ENCODE results near the gene RALGPS2. TPM values are rescaled to one million over a fixed set of nuclear protein-coding genes. Genes with fewer than 3 reads are reported as not detected.

Gene RALGPS2
- 28.6 and 37.7 TPM in 2 replicates for total RNA-seq

DNA sequence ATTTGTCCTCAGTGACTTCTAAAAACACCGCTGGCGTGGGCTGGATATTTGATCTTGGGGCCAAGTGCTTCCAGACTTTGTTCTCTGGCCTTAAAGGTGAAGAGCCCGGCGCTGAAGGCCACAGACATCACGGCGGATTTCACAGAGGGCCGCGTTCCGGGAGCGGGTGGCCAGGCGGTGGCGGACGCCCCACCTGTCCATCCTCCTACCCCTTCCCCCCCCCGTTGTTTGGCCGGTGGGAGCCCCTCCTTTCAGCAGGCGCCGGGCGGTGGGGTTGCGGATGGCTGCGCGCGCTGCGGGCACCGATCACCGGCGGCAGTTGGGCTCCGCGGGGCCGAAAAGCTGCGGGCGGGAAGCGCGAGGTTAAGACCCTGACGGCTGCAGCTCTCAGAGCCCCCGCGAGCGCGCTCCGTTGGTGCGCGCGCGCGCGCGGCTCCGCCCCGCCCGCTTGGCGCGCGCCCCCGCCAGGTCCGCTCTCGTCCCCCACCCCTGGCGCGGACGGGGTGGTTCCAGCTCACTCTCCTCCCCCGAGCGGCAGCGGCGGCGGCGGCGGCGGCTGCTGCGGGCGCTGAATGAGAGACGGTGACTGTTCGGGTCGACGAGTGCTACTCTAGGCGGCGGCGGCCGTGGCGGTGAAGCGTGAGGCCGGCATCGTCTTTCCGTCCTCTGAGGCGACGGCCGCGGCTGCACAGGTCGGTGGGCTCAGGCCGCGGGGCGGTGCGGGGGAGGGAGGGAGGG, at the start of gene RALGPS2:
Gene RALGPS2, plus strand, starts transcription at position 517 of the 738 bp plus-strand sequence. CDS start 51,521 bp downstream, outside the sequence.
- DNase-seq (ENCODE audit: extremely low read depth, low read depth, low spot score) = no peak

DNA sequence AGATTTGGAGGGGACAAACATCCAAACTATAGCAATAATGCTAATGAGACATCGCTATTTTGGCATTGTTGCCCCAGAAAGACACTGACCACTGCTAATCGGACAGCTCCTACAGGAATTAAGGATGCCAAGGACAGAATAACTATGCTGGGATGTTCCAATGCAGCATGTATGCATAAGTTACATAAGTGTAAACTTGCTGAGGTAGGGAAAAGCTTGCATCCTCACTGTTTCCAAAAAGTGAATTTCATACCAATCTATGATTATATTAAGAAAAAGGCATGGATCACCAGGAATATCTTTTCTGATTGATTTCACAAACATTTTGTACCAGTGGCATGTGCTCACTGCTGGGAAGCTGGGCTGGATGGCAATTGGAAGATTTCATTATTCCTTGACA, 45.8 kb upstream of the RALGPS2 start:
- DNase-seq (ENCODE audit: extremely low read depth, low read depth, low spot score) = no peak

- DNase-seq (ENCODE audit: extremely low read depth, low read depth, low spot score) = no peak
Measured at GRCh38 chr1:178682429-178682828, 42.6 kb upstream of the RALGPS2 start.

DNA sequence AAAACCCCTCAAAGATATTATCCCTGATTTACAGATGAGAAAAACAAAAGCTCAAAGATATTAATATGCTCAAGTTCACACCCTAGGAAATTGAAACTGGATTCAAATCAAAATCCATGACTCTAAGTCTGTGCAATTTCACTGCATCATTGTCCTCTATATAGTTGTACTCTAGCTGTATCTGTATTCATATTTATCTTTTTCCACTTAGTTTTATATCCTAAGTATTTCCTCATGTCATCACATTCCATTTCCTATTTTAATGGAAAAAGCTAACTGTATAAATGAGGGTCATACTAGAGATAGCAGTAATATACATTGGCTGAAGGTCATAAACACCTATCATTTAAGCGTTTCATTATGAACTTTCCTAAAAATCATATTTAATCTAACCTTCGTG, 42.2 kb upstream of the RALGPS2 start:
- DNase-seq (ENCODE audit: extremely low read depth, low read depth, low spot score) = no peak

DNA sequence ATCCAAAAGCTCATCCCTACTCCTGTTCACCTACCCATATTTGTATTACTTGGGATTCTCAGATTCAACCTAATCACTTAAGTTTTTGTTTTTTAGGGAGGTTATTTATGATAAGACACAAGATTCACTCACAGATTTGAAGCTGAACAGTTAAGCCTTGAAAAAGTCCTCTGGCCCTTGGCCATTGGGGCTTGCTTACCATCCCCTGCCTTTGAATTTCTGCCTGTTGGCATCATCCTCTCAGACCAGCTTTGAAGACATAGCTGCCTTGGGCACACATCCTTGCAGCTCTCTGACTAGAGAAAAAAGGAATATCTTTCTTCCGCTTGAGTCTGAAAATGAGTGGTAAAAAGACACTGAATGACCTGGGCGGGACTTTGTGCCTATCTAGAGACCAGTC, 41.8 kb upstream of the RALGPS2 start:
- no peak for DNase-seq (ENCODE audit: extremely low read depth, low read depth, low spot score)

GRCh38 chr1:178684111-178684510, 40.9 kb upstream of the RALGPS2 start:
- no peak for DNase-seq (ENCODE audit: extremely low read depth, low read depth, low spot score)

DNA sequence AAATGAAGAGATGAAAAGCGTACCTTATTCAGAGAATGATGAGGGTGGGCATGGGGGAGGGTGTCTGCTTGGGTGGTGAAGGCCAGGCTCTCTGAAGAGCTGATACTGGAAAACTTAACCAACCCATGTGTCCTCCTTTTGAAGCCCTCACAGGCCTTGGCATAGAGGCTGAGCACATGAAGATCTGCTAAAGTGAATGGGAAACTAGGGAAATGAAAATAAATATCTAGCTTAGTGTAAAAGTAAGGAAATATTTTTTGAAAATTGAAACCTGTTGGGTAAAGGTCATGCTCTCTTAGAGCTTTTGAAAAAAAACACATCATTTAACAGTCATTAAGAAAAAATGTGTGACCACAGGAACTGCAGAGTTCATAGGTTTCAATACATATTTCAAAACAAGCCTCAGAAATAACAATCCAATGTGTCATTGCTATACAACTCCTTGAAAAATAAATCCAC, 40.5 kb upstream of the RALGPS2 start:
- DNase-seq (ENCODE audit: extremely low read depth, low read depth, low spot score) = peak; percentile 85

GRCh38 chr1:178686407-178686806, 38.6 kb upstream of the RALGPS2 start:
- DNase-seq (ENCODE audit: extremely low read depth, low read depth, low spot score) = no peak

DNA sequence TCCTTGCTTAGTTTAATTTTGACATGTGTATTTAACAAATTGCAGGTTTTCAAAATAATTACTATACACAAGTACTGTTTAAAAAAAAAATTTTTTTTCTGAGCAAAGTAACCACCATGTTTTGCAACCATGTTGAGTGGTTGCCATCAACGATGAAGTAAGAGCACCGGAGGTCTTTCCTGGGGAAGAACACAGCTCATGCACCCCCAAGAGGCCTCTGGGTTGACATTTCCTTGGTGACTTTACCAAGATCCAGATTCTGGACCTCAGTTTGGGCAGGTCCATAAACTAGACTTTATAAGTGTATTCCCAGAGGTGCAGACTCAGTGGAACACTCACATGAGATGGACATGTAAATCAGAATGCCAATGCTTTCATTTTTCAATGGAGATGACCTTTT, 36.8 kb upstream of the RALGPS2 start:
- no peak for DNase-seq (ENCODE audit: extremely low read depth, low read depth, low spot score)

DNA sequence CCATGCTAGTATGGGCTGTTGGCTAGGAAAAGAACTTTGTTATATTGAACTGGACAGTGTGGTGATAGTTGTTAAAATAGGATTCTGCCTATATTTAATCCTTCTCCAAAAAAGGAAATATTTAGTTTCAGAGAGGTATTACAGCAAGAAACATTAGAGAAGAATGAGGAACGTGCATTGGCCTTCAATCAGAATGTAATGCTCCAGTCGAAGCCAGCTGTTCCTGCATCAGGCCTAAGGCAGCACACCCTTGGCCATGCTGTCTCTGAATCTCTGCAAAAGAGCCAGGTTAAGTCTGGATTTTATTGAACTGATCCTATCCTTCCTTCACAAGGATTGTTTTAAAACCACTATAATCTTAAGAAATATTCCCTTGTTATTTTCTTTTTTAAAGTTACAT, 35.3 kb upstream of the RALGPS2 start:
- no peak for DNase-seq (ENCODE audit: extremely low read depth, low read depth, low spot score)

GRCh38 chr1:178690496-178690895, 34.5 kb upstream of the RALGPS2 start:
- no peak for DNase-seq (ENCODE audit: extremely low read depth, low read depth, low spot score)

DNA sequence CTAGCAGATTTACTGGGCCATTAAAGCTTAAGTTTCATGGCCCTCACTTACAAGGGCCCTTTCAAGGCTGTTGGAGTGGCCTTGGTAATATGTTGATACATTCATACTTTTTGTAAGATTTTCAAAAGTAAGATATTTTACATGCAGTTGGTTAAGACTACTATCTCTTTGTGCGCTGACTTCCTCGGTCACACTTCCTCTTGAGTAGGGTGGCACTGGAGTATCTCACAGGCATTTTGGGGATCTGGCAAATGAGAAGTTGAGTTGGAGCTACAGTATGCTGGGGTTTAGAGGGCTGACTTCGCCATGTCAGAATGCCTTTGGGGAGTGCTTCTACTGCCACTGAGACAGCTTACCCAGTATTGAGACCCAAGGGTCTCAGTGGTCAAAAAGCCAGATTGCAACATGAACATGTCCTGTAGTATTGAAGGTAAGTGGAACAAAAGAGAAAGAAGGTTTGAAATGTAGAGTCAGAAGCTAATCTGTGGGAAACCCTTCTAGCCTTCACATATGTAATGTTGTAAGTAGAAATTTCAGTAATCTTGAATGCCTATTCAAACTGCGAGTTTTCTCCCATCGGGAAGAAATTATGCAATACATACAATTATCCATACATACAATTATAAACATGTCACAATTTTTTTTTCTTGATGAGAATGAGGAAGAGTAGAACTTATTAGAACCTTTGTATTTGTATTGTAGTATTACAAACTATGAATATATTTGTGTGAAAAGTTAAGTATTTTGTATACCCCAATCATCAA, 32.3 kb upstream of the RALGPS2 start:
- no peak for DNase-seq (ENCODE audit: extremely low read depth, low read depth, low spot score)

GRCh38 chr1:178693366-178693765, 31.7 kb upstream of the RALGPS2 start:
- DNase-seq (ENCODE audit: extremely low read depth, low read depth, low spot score) = no peak

- no peak for DNase-seq (ENCODE audit: extremely low read depth, low read depth, low spot score)
Measured at GRCh38 chr1:178694923-178695525, 30.0 kb upstream of the RALGPS2 start.

DNA sequence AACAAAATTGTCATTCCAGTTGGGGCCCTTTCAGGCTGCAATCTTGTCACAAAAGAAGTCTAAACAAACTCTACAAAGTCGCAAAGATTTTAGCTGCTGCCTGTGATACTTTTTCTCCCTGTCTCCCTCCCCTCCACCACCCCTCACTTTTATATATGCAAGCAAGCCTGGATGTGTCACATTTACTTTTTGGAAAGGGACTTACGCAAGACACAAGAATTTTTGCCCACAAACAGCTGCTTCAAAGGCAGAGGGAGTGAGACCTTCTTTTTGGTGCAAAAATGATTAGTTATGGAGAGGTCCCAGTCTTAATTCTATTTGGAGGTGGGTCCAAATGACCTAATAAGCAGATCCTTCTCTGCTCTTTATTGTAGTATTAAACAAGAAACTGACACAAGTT, 22.9 kb upstream of the RALGPS2 start:
- no peak for DNase-seq (ENCODE audit: extremely low read depth, low read depth, low spot score)

DNA sequence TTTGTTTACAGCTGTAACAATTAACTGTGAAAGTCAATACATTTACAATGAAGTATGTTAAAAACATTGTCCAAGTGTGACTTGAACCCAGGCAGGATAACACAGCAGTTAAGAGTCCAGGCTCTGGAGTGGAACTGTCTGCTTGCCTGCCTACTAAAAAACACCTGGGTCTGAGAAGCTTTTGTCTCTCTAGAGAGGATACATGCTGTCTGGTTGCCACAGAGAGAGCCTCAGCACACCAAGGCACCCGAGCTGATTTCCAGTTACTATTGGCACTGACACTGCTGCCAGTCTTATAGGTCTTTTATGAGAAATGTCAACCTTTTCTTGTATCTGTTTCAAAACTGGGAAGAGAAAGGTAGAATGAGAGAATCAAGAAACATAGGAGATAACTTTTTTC, 20.2 kb upstream of the RALGPS2 start:
- DNase-seq (ENCODE audit: extremely low read depth, low read depth, low spot score) = no peak

DNA sequence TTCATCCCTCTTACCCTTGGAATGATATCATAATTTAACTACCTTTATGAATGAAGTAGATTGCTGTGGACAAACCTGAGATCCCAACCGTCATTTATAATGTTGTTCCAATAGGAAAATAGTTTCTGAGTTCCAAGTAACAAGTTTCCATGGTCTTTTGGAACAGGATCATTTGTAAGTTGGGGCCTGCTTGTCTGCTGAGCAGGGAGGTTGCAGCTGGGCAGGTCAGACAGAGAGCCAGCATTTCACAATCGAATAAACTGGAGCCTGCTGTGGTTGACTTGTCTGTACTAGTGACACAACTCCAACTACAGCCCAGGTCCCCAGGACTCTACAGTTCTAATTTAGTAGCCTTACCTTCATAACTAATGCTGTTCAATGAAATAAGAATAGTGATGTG, 18.6 kb upstream of the RALGPS2 start:
- no peak for DNase-seq (ENCODE audit: extremely low read depth, low read depth, low spot score)

GRCh38 chr1:178713259-178713658, 11.8 kb upstream of the RALGPS2 start:
- no peak for DNase-seq (ENCODE audit: extremely low read depth, low read depth, low spot score)

GRCh38 chr1:178714453-178714852, 10.6 kb upstream of the RALGPS2 start:
- no peak for DNase-seq (ENCODE audit: extremely low read depth, low read depth, low spot score)

DNA sequence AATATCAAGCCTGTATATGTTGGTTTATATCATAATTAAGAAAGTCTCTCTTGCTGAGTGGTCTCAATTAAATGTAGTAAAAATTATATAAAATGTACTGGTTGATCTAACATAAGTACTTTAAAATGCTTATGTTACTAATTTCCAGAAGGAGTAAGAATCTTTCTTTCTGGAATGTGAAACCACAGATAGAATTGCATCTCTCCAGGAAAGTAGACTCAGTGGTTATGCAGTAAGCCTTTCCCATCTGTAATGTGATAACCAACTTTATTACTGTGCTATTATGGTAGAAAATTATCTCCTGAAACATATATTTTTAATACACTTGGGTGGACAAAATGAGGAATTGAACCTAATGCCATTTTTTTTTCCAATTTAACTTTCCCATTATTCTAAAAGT, 8.9 kb upstream of the RALGPS2 start:
- no peak for DNase-seq (ENCODE audit: extremely low read depth, low read depth, low spot score)

DNA sequence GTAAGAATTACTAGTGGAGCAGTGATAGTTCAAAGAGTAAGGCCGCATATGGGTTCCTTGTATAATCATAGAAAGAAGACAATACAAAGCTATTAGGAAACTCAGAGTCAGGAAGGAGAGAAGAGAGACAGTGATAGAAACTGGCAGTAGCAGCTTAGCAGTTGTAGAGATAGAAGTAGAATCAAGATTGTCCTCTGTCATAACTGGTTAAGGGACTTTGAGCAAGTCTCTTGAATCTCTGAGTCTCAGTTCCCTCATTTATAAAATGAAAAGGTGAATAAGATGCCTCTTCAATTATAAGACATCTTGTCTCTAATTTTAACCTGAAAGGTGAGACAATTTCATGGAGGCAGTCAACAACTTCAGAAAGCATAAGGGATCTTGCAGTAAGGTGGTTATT, 6.5 kb upstream of the RALGPS2 start:
- DNase-seq (ENCODE audit: extremely low read depth, low read depth, low spot score) = no peak

DNA sequence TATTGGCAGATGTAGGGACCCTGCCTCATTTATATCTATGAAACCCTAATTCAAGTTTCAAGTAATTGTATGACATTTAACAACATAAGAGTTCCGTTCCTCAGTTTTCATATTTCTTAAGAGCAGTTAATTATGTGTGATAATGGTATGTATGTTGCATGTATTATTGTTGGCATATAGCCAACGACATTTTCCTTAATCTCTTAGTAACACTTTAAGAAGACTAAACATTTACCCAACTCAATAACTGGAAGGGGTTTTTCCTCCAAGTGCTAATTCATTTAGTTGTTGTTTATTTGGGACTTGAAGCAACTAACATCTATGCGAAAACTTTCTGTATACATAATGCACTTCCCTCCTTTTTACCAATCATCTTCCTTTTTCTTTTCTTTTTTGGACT, 1.5 kb upstream of the RALGPS2 start:
- DNase-seq (ENCODE audit: extremely low read depth, low read depth, low spot score) = peak; percentile 48

Measured in glomerular endothelial cell (primary cell).